MCF 10A (cell line): ENCODE data around the gene CEP43. TPM values are rescaled to one million over a fixed set of nuclear protein-coding genes. Genes with fewer than 3 reads are reported as not detected.

Experiments
- Bru-seq: library from RNA; stranded (reverse); fragments of 400-500 nt; gene quantifications from one replicate; lab custom pipeline; 2021; lab: Mats Ljungman, UMichigan
- BruChase-seq, 2 experiments: library from RNA; stranded (reverse); fragments of 400-500 nt; gene quantifications; one replicate each; lab custom pipeline; 2021; lab: Mats Ljungman, UMichigan
- BruUV-seq: library from RNA; stranded (reverse); fragments of 400-500 nt; replicated peaks from 2 replicates; lab custom pipeline; 2021; lab: Mats Ljungman, UMichigan
- CTCF ChIA-PET: fragments of 300-600 bp; sonication (Branson Sonifier 250); formaldehyde crosslinking; extraction: SDS; loops from one replicate; lab custom pipeline; 2021; ENCODE audit warnings: antibody characterized with exemption, inconsistent platforms; lab: Yijun Ruan, JAX
- POLR2A ChIA-PET: fragments of 300-600, 350-650 bp; sonication (Branson Sonifier 250); formaldehyde crosslinking; extraction: SDS; loops from one replicate; lab custom pipeline; 2020; ENCODE audit warnings: antibody characterized with exemption, inconsistent platforms; lab: Yijun Ruan, JAX
- DNase-seq: peaks from one replicate; pipeline ENCODE4 v3.0.0-alpha.2; 2018; ENCODE audit not compliant: unreplicated experiment
- H3K27ac Mint-ChIP-seq: one replicate; pipeline ENCODE4 v1.8.0; 2022; ENCODE audit warnings: mild to moderate bottlenecking, low read depth, mixed read lengths; ENCODE audit not compliant: unreplicated experiment
- H3K27me3 Mint-ChIP-seq: one replicate; pipeline ENCODE4 v1.8.0; 2022; ENCODE audit warnings: mixed read lengths; ENCODE audit not compliant: insufficient read depth, unreplicated experiment
- H3K36me3 Mint-ChIP-seq: one replicate; pipeline ENCODE4 v1.8.0; 2022; ENCODE audit warnings: mild to moderate bottlenecking, moderate library complexity, mixed read lengths; ENCODE audit not compliant: insufficient read depth, unreplicated experiment
- H3K4me1 Mint-ChIP-seq: one replicate; pipeline ENCODE4 v1.8.0; 2022; ENCODE audit warnings: mixed read lengths; ENCODE audit not compliant: insufficient read depth, unreplicated experiment
- H3K4me3 Mint-ChIP-seq: one replicate; pipeline ENCODE4 v1.8.0; 2022; ENCODE audit warnings: mild to moderate bottlenecking, moderate library complexity, mixed read lengths; ENCODE audit not compliant: unreplicated experiment
- H3K9me3 Mint-ChIP-seq: one replicate; pipeline ENCODE4 v1.8.0; 2022; ENCODE audit warnings: mixed read lengths; ENCODE audit not compliant: unreplicated experiment
- CTCF ChIP-seq: fragments of 200-600 bp; IDR thresholded peaks from one replicate; pipeline ENCODE4 v1.8.0; 2022; ENCODE audit warnings: antibody characterized with exemption, mild to moderate bottlenecking; ENCODE audit not compliant: unreplicated experiment
- intact Hi-C: fragments of 100-400 bp; cut with micrococcal nuclease; formaldehyde crosslinking; loops from 2 replicates; pipeline ENCODE4 v1.14.1; 2022
- long read RNA-seq: library from polyadenylated mRNA; stranded (forward); transcript quantifications from one replicate; pipeline ENCODE4 v2.0.0, GENCODE V29; 2022
- total RNA-seq: library from RNA; stranded (reverse); gene quantifications from 2 replicates; pipeline ENCODE4 v1.2.3, GENCODE V29; 2022

CEP43 gene, protein sequence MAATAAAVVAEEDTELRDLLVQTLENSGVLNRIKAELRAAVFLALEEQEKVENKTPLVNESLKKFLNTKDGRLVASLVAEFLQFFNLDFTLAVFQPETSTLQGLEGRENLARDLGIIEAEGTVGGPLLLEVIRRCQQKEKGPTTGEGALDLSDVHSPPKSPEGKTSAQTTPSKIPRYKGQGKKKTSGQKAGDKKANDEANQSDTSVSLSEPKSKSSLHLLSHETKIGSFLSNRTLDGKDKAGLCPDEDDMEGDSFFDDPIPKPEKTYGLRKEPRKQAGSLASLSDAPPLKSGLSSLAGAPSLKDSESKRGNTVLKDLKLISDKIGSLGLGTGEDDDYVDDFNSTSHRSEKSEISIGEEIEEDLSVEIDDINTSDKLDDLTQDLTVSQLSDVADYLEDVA
- 23.8 and 31.0 TPM in 2 replicates for total RNA-seq
- percentile 66 among the genes with signal in this experiment for Bru-seq, nascent RNA
- percentile 82 among the genes with signal in this experiment for BruChase-seq, experiment 1, labeled RNA remaining after a 6-hour chase
- BruChase-seq, experiment 2, labeled RNA remaining after a 2-hour chase: percentile 86 among the genes with signal in this experiment
- long read RNA-seq, full-length matches to known transcripts: 60 of 79 reads
- long read RNA-seq, partial matches to known transcripts: 2 of 79 reads
- long read RNA-seq, other reads (novel, unspliced or antisense): 17 of 79 reads

DNA sequence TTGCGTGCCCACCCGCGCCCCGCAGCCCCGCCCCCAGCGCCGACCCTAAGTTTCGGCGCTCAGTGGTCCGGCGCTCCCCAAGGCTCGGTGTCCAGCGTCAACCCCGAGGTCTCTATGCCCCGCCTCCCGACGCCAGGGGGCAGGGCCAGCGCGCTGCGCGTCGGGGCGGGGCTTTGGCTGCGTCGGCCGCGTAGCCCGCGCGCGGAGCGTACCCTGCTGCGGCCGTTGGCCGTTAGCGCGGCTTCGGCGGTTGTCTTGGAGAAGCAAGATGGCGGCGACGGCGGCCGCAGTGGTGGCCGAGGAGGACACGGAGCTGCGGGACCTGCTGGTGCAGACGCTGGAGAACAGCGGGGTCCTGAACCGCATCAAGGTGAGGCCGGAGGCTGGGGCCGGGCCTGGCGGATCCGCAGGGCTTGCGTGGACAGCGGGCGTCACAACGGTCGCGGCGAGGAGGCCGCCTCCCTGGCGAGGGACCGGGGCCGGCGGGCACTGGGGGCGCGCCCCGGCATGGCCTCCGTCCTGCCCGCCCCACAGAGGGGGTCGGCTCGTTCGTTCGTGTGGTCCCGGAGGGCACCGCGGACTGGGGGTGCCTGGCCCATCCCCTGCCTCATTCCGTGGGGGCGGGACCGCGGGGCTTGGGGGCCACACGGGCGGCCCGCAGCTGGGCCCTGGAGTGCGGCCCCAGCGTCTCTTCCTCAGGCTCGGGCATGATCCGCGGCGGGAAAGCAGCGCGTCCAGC is at the start of gene CEP43:
TSS of gene CEP43 (plus strand) at position 253 of the 739 bp plus-strand sequence. CDS start at position 269, 16 bp downstream.
- intact Hi-C loops: no loop called here
- ChIA-PET POLR2A (interaction anchor here (0.7 to 2.5 kb wide), 9 partner anchors 10 to 472 kb away, joined by 3 to 10 read pairs (median 3); partner anchors contain the start of genes RNASET2 and RPS6KA2), CTCF (interaction anchor here (0.5 to 1.1 kb wide), 4 partner anchors 9 to 46 kb away, joined by 3 to 4 read pairs (median 4); no protein-coding TSS in a partner anchor)
- Mint-ChIP-seq H3K9me3 (no peaks in the 10 kb centered on the region), H3K36me3 (no peaks in the 10 kb centered on the region), H3K4me1 (peaks cover 30% of the 10 kb centered on the region), H3K27ac (peak within 1 kb of the TSS; percentile 77), H3K4me3 (peak within 1 kb of the TSS; percentile 77), H3K27me3 (no peaks in the 10 kb centered on the region)
- peak; percentile 93 for DNase-seq
- TF ChIP-seq CTCF: no peak
- BruUV-seq: no TSS peak

GRCh38 chr6:166949528-166950442 is 49.4 kb upstream of the CEP43 start:
- no peak for DNase-seq

GRCh38 chr6:166950443-166950821 is 48.8 kb upstream of the CEP43 start:
- intact Hi-C loops: no loop called here
- Mint-ChIP-seq H3K4me3 (no peak overlapping the region), H3K4me1 (peaks cover 16% of the 10 kb centered on the region), H3K36me3 (no peaks in the 10 kb centered on the region), H3K27me3 (no peaks in the 10 kb centered on the region), H3K27ac (no peak overlapping the region), H3K9me3 (no peaks in the 10 kb centered on the region)
- DNase-seq: no peak
- no TSS peak for BruUV-seq
- no peak for TF ChIP-seq CTCF
- ChIA-PET POLR2A (no interaction called here), CTCF (interaction anchor here (0.6 to 5.3 kb wide), 6 partner anchors 28 to 811 kb away, joined by 3 to 30 read pairs (median 4); no protein-coding TSS in a partner anchor)

More at GRCh38 chr6:166949528-166950442, 49.4 kb upstream of the CEP43 start:
- TF ChIP-seq CTCF: no peak
- intact Hi-C loops: no loop called here
- ChIA-PET CTCF (interaction anchor here (0.6 to 5.3 kb wide), 6 partner anchors 39 to 812 kb away, joined by 3 to 30 read pairs (median 4); no protein-coding TSS in a partner anchor), POLR2A (interaction anchor here (1.0 kb wide), 1 partner anchor 163 kb away, joined by 4 read pairs; no protein-coding TSS in a partner anchor)
- Mint-ChIP-seq H3K9me3 (no peaks in the 10 kb centered on the region), H3K4me1 (peaks cover 13% of the 10 kb centered on the region), H3K27ac (no peak overlapping the region), H3K27me3 (no peaks in the 10 kb centered on the region), H3K4me3 (no peak overlapping the region), H3K36me3 (no peaks in the 10 kb centered on the region)
- BruUV-seq: no TSS peak
